ENCODE measurements around the gene AHI1. TPM values are rescaled to one million over a fixed set of nuclear protein-coding genes. Genes with fewer than 3 reads are reported as not detected.

AHI1 gene
- total RNA-seq, 1 donor from 2014 or later: 21.0 TPM

DNA sequence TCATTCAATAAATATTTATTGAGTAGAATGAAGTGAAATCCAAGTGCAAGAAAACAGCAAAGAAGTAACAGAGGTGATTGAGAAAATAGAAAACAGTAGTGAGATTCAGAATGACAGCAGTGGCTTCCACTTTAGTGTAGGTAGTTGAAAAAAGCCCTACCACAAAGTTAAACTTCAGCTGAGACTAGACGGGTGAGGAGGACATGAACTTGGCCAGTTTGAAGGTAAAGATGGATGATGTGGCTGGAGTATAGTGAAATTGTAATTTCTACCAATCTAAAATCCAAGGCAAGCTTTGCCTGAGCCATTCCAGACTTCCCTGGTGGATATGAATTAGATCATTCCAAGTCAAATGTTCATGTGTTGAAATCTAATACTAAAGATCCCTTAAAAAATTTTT lies 32.6 kb upstream of the AHI1 start:
- DNase-seq (no peak), ATAC-seq (ENCODE audit: low read depth) (no peak)
- no peak overlapping the region for H3K27ac Mint-ChIP-seq
- no peak overlapping the region for H3K4me3 Mint-ChIP-seq
- intact Hi-C loops (cut with micrococcal nuclease): no loop called here
- H3K36me3 Mint-ChIP-seq (ENCODE audit: low read depth): no peaks in the 10 kb centered on the region
- no peaks in the 10 kb centered on the region for H3K4me1 Mint-ChIP-seq
- CTCF ChIA-PET: no interaction called here
- TF ChIP-seq, protein P1, sequence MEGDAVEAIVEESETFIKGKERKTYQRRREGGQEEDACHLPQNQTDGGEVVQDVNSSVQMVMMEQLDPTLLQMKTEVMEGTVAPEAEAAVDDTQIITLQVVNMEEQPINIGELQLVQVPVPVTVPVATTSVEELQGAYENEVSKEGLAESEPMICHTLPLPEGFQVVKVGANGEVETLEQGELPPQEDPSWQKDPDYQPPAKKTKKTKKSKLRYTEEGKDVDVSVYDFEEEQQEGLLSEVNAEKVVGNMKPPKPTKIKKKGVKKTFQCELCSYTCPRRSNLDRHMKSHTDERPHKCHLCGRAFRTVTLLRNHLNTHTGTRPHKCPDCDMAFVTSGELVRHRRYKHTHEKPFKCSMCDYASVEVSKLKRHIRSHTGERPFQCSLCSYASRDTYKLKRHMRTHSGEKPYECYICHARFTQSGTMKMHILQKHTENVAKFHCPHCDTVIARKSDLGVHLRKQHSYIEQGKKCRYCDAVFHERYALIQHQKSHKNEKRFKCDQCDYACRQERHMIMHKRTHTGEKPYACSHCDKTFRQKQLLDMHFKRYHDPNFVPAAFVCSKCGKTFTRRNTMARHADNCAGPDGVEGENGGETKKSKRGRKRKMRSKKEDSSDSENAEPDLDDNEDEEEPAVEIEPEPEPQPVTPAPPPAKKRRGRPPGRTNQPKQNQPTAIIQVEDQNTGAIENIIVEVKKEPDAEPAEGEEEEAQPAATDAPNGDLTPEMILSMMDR (IDR thresholded peaks at IDR 0.05): no peak
- H3K9me3 Mint-ChIP-seq: peaks cover 2% of the 10 kb centered on the region
- H3K27me3 Mint-ChIP-seq: no peaks in the 10 kb centered on the region
- POLR2A ChIA-PET: no interaction called here

DNA sequence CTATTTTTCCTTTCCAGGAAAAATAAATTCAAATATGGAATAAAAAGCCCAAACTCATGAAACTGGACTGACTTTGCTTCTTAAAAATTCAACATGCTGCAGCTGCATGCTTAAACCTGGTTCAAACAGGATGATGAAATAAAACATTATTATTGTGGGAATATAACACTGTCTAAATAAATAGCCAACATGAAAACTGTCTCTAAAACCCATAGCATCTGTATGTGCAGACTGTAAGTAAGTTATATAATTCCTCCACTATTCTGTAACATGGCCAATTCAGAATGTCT lies 30.4 kb upstream of the AHI1 start:
- intact Hi-C loops (cut with micrococcal nuclease): no loop called here
- Mint-ChIP-seq H3K4me3 (no peak overlapping the region), H3K27me3 (no peaks in the 10 kb centered on the region), H3K9me3 (peaks cover 2% of the 10 kb centered on the region), H3K27ac (no peak overlapping the region), H3K36me3 (ENCODE audit: low read depth) (no peaks in the 10 kb centered on the region), H3K4me1 (no peaks in the 10 kb centered on the region)
- DNase-seq (no peak), ATAC-seq (ENCODE audit: low read depth) (no peak)
- POLR2A ChIA-PET: no interaction called here
- CTCF ChIA-PET: interaction anchor here (1.2 kb wide), 1 partner anchor 8 kb away, joined by 3 read pairs; no protein-coding TSS in a partner anchor
- TF ChIP-seq, protein P1 (IDR thresholded peaks at IDR 0.05): no peak

DNA sequence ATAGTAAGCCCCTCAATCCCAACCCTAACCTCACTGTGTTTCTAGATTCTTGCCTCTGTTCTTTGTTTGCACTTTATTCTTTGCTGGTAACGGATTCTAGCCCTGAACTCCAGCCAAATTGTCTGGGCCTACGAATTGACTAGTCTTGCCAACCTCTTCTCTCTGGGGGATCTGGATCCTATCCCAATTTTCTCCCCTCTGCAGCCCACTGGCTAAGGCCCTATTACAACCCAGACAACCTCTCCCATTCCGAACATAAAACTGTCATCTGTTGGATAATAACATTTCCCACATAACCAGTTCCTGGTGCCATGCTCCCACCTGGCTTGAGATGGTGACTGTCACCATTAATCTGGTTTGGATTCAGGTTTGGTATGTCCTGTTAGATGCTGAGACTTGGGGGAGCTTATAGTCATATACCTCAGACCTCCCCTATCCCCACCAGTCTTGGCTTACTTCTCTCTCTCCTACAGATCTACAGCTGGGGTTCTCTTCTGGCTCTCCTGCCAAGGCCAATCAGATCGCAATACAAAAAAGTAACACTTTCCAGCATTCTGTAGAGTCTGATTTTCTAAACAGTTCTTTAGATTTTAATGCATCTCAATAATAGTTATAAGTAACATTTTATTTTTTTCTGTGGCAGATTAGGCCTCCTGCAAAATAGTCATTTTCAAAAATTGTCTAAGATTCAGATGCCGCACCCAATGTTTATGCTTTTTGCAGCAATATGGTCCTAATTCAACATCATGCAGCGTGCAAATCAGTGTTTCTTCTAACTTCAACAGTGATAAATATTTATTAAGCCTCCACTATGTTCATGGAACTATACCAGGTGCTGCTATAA lies 29.8 kb upstream of the AHI1 start:
- DNase-seq (no peak), ATAC-seq (ENCODE audit: low read depth) (no peak)
- Mint-ChIP-seq H3K4me1 (no peaks in the 10 kb centered on the region), H3K27ac (no peak overlapping the region), H3K9me3 (no peaks in the 10 kb centered on the region), H3K27me3 (no peaks in the 10 kb centered on the region), H3K36me3 (ENCODE audit: low read depth) (no peaks in the 10 kb centered on the region), H3K4me3 (no peak overlapping the region)
- CTCF ChIA-PET: interaction anchor here (1.2 kb wide), 1 partner anchor 9 kb away, joined by 3 read pairs; no protein-coding TSS in a partner anchor
- TF ChIP-seq, protein P1 (IDR thresholded peaks at IDR 0.05): no peak
- intact Hi-C loops (cut with micrococcal nuclease): no loop called here
- POLR2A ChIA-PET: no interaction called here

- DNase-seq (no peak), ATAC-seq (ENCODE audit: low read depth) (no peak)
- no peaks in the 10 kb centered on the region for H3K4me1 Mint-ChIP-seq
- H3K36me3 Mint-ChIP-seq (ENCODE audit: low read depth): no peaks in the 10 kb centered on the region
- ChIA-PET CTCF (interaction anchor here (0.8 kb wide), 1 partner anchor 10 kb away, joined by 3 read pairs; no protein-coding TSS in a partner anchor), POLR2A (no interaction called here)
- no peak overlapping the region for H3K4me3 Mint-ChIP-seq
- H3K27me3 Mint-ChIP-seq: no peaks in the 10 kb centered on the region
- intact Hi-C loops (cut with micrococcal nuclease): no loop called here
- no peak overlapping the region for H3K27ac Mint-ChIP-seq
- TF ChIP-seq, protein P1 (IDR thresholded peaks at IDR 0.05): no peak
- no peaks in the 10 kb centered on the region for H3K9me3 Mint-ChIP-seq
These were observed 28.1 kb upstream of the AHI1 start for GRCh38 chr6:135525594-135525993.

GRCh38 chr6:135522965-135523692 lies 25.6 kb upstream of the AHI1 start:
- Mint-ChIP-seq H3K9me3 (no peaks in the 10 kb centered on the region), H3K36me3 (ENCODE audit: low read depth) (no peaks in the 10 kb centered on the region), H3K4me3 (no peak overlapping the region), H3K4me1 (no peaks in the 10 kb centered on the region), H3K27ac (no peak overlapping the region), H3K27me3 (no peaks in the 10 kb centered on the region)
- POLR2A ChIA-PET: no interaction called here
- no peak for DNase-seq
- intact Hi-C loops (cut with micrococcal nuclease): no loop called here
- CTCF ChIA-PET: no interaction called here
- ATAC-seq (ENCODE audit: low read depth): no peak
- TF ChIP-seq, protein P1 (IDR thresholded peaks at IDR 0.05): no peak
